Fibroblast of the aortic adventitia (primary cell): ENCODE data around the gene ACAD9. TPM values are rescaled to one million over a fixed set of nuclear protein-coding genes. Genes with fewer than 3 reads are reported as not detected.

Source experiments
- DNase-seq: peaks from one replicate; pipeline ENCODE4 v3.0.0-alpha.2; 2010; ENCODE audit warnings: low read depth
- H3K4me3 ChIP-seq: 2 replicates; pipeline ENCODE4 v1.5.1; 2011; ENCODE audit warnings: low read depth, mild to moderate bottlenecking, control low read depth, low read length, moderate library complexity
- total RNA-seq: library from RNA; depleted of rRNA; stranded (reverse); fragments of >200 nt; gene quantifications from 2 replicates; pipeline ENCODE4 v1.2.3, GENCODE V29; 2012; ENCODE audit warnings: low replicate concordance
- TF ChIP-seq, protein P1 (sequence below): IDR thresholded peaks from 2 replicates; pipeline ENCODE4 v1.5.1; 2011; ENCODE audit warnings: mild to moderate bottlenecking, low read length, control low read depth, inconsistent platforms; ENCODE audit not compliant: insufficient read depth

Gene ACAD9
- total RNA-seq, 1 donor, result 40.9 TPM

- TF ChIP-seq, protein P1, sequence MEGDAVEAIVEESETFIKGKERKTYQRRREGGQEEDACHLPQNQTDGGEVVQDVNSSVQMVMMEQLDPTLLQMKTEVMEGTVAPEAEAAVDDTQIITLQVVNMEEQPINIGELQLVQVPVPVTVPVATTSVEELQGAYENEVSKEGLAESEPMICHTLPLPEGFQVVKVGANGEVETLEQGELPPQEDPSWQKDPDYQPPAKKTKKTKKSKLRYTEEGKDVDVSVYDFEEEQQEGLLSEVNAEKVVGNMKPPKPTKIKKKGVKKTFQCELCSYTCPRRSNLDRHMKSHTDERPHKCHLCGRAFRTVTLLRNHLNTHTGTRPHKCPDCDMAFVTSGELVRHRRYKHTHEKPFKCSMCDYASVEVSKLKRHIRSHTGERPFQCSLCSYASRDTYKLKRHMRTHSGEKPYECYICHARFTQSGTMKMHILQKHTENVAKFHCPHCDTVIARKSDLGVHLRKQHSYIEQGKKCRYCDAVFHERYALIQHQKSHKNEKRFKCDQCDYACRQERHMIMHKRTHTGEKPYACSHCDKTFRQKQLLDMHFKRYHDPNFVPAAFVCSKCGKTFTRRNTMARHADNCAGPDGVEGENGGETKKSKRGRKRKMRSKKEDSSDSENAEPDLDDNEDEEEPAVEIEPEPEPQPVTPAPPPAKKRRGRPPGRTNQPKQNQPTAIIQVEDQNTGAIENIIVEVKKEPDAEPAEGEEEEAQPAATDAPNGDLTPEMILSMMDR, result no peak
- no peak for DNase-seq
- H3K4me3 ChIP-seq, result peak overlapping the region; percentile 49
Measured at GRCh38 chr3:128845119-128845777, 34.2 kb upstream of the ACAD9 start.

DNA sequence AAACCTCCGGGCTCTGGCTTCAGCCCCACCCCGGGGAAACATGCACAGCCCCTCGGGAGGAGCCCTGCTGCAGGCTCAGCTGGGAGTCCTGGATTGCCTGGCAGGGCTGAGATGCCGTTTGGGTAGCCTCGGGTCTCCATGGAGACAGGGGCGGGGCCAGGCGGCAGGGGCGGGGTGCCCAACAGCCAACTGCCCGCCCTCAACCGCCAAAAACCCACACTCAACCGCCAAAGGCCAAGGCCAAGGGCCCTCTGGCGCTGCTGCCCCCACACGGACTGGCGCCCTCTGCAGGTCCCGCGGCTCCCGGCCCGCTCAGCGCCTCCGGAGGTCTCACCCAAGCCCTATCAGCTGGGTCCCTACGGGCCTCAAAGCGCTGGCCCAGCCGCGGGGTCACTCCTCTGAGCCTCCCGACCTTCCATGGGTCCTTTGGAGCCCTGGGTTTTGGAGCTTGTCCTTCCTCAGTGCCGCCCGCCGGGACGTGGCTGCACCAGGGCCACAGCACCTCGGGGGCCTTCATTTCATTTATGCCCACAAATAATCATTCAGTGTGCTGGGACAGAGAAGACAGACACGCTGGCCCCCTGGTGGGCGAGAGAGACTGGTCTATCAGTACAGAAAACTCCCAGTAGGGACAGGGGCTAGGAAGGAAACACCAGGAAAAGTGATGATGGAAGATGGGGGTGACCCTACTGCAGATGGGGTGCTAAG is 33.5 kb upstream of the ACAD9 start:
- TF ChIP-seq, protein P1, result peak; percentile 56
- peak overlapping the region; percentile 53 for H3K4me3 ChIP-seq
- peak; percentile 54 for DNase-seq

DNA sequence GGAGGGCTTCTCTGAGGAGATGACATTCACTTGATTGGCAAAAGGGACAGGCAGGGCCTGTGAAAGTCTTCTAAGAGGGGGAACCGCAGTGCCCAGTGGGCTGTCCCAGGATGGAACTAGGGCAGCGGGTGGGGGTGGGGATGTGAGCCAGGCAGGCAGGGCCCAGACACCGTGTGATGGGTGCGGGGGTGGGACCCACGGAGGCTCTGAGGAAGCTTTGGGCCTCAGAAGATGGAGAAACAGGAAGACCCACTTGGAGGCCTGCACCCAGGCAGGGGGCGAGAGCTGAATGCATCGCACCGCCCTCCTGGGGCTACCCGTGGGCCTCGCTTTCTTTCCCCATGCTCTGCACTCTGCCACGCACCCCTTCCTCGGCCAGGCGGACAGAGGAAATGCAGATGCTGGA is 32.9 kb upstream of the ACAD9 start:
- TF ChIP-seq, protein P1, result no peak
- DNase-seq, result no peak
- H3K4me3 ChIP-seq, result no peak overlapping the region

DNA sequence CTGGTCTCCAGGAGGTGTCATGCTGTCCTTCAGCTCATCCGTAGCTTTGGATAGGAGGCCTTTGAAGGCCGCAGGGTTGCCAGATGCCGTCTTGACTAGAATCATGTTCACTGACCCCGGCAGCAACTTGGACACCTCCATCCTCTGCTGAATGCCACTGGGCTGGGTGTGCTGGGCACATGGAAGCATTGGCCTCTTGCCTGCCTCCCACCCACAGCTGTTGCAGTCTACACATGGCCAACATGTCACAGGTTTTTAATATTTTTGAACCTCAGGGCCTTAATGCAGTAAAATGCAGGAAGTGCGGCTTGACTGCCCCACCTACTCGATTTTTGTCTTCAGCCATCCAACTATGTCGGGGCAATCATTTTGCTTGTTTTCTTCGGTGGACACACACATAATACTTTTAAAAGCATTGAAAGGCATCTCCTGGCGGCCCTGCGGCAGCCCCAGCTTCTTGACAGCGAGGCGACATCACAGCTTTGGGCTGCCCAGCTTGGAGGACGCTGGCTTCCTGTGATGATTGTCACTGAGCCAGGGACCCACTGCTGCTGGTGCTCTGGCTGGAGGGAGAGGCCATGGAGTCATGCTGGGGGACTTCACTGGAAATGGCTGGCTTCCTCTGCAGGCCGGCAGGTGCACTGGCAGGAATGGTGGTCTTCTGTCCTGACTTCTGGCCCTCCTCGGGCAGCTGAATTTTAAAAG is 31.6 kb upstream of the ACAD9 start:
- no peak overlapping the region for H3K4me3 ChIP-seq
- TF ChIP-seq, protein P1, result no peak
- no peak for DNase-seq

DNA sequence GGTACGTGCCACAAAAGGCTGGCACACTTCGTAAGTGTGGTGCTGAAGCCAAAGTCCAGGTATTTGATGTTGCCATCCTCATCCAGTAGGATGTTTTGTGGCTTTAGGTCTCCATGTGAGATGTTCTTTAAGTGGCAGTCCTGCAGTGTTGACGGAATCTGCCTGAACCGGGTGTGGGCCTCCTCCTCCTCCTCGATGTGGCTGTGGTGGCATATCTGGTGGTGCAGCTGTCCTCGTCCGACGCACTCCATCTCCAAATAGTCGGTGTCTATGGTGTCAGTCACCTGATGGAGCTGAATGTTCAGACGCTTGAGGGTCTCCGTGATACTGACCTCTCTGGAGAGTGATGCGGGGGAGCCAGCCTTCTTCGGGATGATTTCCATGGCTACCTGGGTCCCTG is 30.5 kb upstream of the ACAD9 start:
- no peak for DNase-seq
- TF ChIP-seq, protein P1, result no peak
- no peak overlapping the region for H3K4me3 ChIP-seq

GRCh38 chr3:128849911-128850455 is 29.4 kb upstream of the ACAD9 start:
- TF ChIP-seq, protein P1, result peak; percentile 22
- DNase-seq, result peak; percentile 35
- H3K4me3 ChIP-seq, result no peak overlapping the region
